ENCODE results near the gene CDC27.

- TF ChIP-seq CTCF (IDR thresholded peaks at IDR 0.05) (no peak), POLR2A (IDR thresholded peaks at IDR 0.05) (no peak)
These were observed 25.8 kb upstream of the CDC27 start for GRCh38 chr17:47214931-47215330.

Data from transverse colon (tissue), 3 donors.